ENCODE data around the gene ALDOB.

DNA sequence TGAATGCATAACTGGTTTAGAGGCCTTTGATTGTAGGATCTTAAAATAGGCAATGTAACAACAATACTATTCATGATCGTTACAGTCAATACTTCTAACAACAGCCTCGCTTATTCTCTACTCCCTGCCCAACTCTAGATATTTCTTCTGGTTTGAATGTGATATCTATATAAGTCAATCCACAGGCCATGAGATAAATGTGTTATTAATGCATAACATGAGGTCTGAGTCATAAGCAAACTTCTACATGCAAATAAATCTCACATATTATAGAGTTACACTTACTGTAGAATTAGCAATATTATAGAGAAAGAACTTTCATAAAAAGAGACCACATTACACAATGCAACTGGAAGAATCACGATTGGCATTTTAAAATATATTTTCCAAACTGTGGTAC is 2.9 kb upstream of the ALDOB start:
- no peak for TF ChIP-seq EZH2 (IDR thresholded peaks at IDR 0.05; ENCODE audit: borderline replicate concordance, low read depth, low read length, severe bottlenecking)
- TF ChIP-seq, protein P1, sequence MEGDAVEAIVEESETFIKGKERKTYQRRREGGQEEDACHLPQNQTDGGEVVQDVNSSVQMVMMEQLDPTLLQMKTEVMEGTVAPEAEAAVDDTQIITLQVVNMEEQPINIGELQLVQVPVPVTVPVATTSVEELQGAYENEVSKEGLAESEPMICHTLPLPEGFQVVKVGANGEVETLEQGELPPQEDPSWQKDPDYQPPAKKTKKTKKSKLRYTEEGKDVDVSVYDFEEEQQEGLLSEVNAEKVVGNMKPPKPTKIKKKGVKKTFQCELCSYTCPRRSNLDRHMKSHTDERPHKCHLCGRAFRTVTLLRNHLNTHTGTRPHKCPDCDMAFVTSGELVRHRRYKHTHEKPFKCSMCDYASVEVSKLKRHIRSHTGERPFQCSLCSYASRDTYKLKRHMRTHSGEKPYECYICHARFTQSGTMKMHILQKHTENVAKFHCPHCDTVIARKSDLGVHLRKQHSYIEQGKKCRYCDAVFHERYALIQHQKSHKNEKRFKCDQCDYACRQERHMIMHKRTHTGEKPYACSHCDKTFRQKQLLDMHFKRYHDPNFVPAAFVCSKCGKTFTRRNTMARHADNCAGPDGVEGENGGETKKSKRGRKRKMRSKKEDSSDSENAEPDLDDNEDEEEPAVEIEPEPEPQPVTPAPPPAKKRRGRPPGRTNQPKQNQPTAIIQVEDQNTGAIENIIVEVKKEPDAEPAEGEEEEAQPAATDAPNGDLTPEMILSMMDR (IDR thresholded peaks at IDR 0.05; ENCODE audit: extremely low read depth in 1 of 2, insufficient read depth in 1 of 2, low read depth in 1 of 2, low read length in 2 of 2): no peak
- no peak for TF ChIP-seq POLR2A (IDR thresholded peaks at IDR 0.05; ENCODE audit: low read depth, low read length)
- no peak for TF ChIP-seq POLR2AphosphoS5 (IDR thresholded peaks at IDR 0.05; ENCODE audit: insufficient read depth, low read depth, low read length)
